Osteoblast (primary cell): Measurements from ENCODE around the gene CD101. TPM values are rescaled to one million over a fixed set of nuclear protein-coding genes. Genes with fewer than 3 reads are reported as not detected.

ENCODE experiments used
- DNase-seq: peaks from one replicate; pipeline ENCODE4 v3.0.0; 2011; ENCODE audit warnings: low spot score, mixed read lengths; ENCODE audit not compliant: insufficient read length; ENCODE audit errors: missing footprints
- H2AFZ ChIP-seq: 2 replicates; pipeline ENCODE4 v1.6.0; 2011; ENCODE audit warnings: mild to moderate bottlenecking, low read length
- H3K27ac ChIP-seq: 2 replicates; pipeline ENCODE4 v1.5.1; 2011; ENCODE audit warnings: mild to moderate bottlenecking, low read depth, low read length, moderate library complexity
- H3K27me3 ChIP-seq: 2 replicates; pipeline ENCODE4 v1.6.0; 2012; ENCODE audit warnings: mild to moderate bottlenecking, control low read depth, inconsistent platforms, low read length, moderate library complexity; ENCODE audit not compliant: insufficient read depth
- H3K36me3 ChIP-seq: 2 replicates; pipeline ENCODE4 v1.5.1; 2011; ENCODE audit warnings: mild to moderate bottlenecking, low read length, control low read depth, moderate library complexity; ENCODE audit not compliant: insufficient read depth
- H3K4me1 ChIP-seq: 2 replicates; pipeline ENCODE4 v1.5.1; 2011; ENCODE audit warnings: mild to moderate bottlenecking, low read length, control low read depth, moderate library complexity; ENCODE audit not compliant: insufficient read depth
- H3K4me2 ChIP-seq: 2 replicates; pipeline ENCODE4 v1.6.0; 2011; ENCODE audit warnings: mild to moderate bottlenecking, low read length; ENCODE audit not compliant: insufficient read depth
- H3K4me3 ChIP-seq: fragments of 200-600 bp; sonication (generic); 3 replicates; pipeline ENCODE4 v1.5.1; 2012; ENCODE audit warnings: mild to moderate bottlenecking, low read length, inconsistent platforms; ENCODE audit not compliant: insufficient read depth
- H3K79me2 ChIP-seq: 2 replicates; pipeline ENCODE4 v1.6.0; 2012; ENCODE audit warnings: mild to moderate bottlenecking, low read length, control low read depth, inconsistent platforms; ENCODE audit not compliant: insufficient read depth
- H3K9me3 ChIP-seq: 2 replicates; pipeline ENCODE4 v1.5.1; 2011; ENCODE audit warnings: low read depth, low read length, control low read depth
- H4K20me1 ChIP-seq: 2 replicates; pipeline ENCODE4 v1.6.0; 2012; ENCODE audit warnings: mild to moderate bottlenecking, low read length, control low read depth; ENCODE audit not compliant: insufficient read depth
- CTCF ChIP-seq: IDR thresholded peaks from 2 replicates; pipeline ENCODE4 v1.5.1; 2011; ENCODE audit warnings: mild to moderate bottlenecking, low read depth, low read length, moderate library complexity; ENCODE audit errors: extremely low read depth
- total RNA-seq: library from RNA; depleted of rRNA; stranded (reverse); fragments of >200 nt; gene quantifications from 2 replicates; pipeline ENCODE4 v1.2.3, GENCODE V29; 2012

CD101 gene
- total RNA-seq, 1 donor, result under 0.01 TPM

GRCh38 chr1:116961606-116962005 is 40.0 kb upstream of the CD101 start:
- no peak for DNase-seq
- no peak for TF ChIP-seq CTCF
- no peak overlapping the region for H3K27ac ChIP-seq

GRCh38 chr1:116962987-116963639 is 38.4 kb upstream of the CD101 start:
- Histone ChIP-seq H3K4me3 (no peak overlapping the region), H3K4me1 (no peaks in the 10 kb centered on the region), H3K4me2 (no peak overlapping the region), H3K27me3 (no peaks in the 10 kb centered on the region), H3K27ac (no peak overlapping the region), H3K9me3 (no peaks in the 10 kb centered on the region), H4K20me1 (no peaks in the 10 kb centered on the region), H3K36me3 (peaks cover 5% of the 10 kb centered on the region), H3K79me2 (no peaks in the 10 kb centered on the region), H2AFZ (no peak overlapping the region)
- no peak for TF ChIP-seq CTCF
- DNase-seq, result no peak

More at GRCh38 chr1:116961606-116962005, 40.0 kb upstream of the CD101 start:
- Histone ChIP-seq H4K20me1 (no peaks in the 10 kb centered on the region), H3K4me3 (no peak overlapping the region), H2AFZ (no peak overlapping the region), H3K27me3 (no peaks in the 10 kb centered on the region), H3K79me2 (no peaks in the 10 kb centered on the region), H3K4me2 (no peak overlapping the region), H3K4me1 (no peaks in the 10 kb centered on the region), H3K9me3 (no peaks in the 10 kb centered on the region), H3K36me3 (peaks cover 5% of the 10 kb centered on the region)

- TF ChIP-seq CTCF, result no peak
- H3K4me2 ChIP-seq, result no peak overlapping the region
- H3K9me3 ChIP-seq, result no peaks in the 10 kb centered on the region
- no peaks in the 10 kb centered on the region for H3K4me1 ChIP-seq
- H3K36me3 ChIP-seq, result peaks cover 5% of the 10 kb centered on the region
- no peaks in the 10 kb centered on the region for H3K79me2 ChIP-seq
- H3K27me3 ChIP-seq, result no peaks in the 10 kb centered on the region
- no peak for DNase-seq
- H3K4me3 ChIP-seq, result no peak overlapping the region
- H2AFZ ChIP-seq, result no peak overlapping the region
- H3K27ac ChIP-seq, result peak overlapping the region; percentile 24
- H4K20me1 ChIP-seq, result no peaks in the 10 kb centered on the region
These were observed 34.8 kb upstream of the CD101 start for GRCh38 chr1:116966791-116967190.

GRCh38 chr1:116968724-116969123 is 32.8 kb upstream of the CD101 start:
- no peaks in the 10 kb centered on the region for H3K27me3 ChIP-seq
- H2AFZ ChIP-seq, result no peak overlapping the region
- no peak overlapping the region for H3K4me2 ChIP-seq
- H3K27ac ChIP-seq, result no peak overlapping the region
- H4K20me1 ChIP-seq, result no peaks in the 10 kb centered on the region
- H3K79me2 ChIP-seq, result no peaks in the 10 kb centered on the region
- no peaks in the 10 kb centered on the region for H3K9me3 ChIP-seq
- H3K36me3 ChIP-seq, result no peaks in the 10 kb centered on the region
- no peak for DNase-seq
- no peak overlapping the region for H3K4me3 ChIP-seq
- no peak for TF ChIP-seq CTCF
- no peaks in the 10 kb centered on the region for H3K4me1 ChIP-seq
